Adrenal gland (tissue), 5 donors: ENCODE results near the gene CHRNG.

Source experiments
- POLR2A ChIP-seq, 2 donors: fragments of 450-650 bp; IDR thresholded peaks; one replicate each; pipeline ENCODE4 v1.6.1; 2017; ENCODE audit warnings: antibody characterized with exemption in 2 of 2, mild to moderate bottlenecking in 2 of 2, moderate library complexity in 1 of 2
- TF ChIP-seq, protein P1 (sequence below), 6 experiments: fragments of 450-650 bp in 4 of 6; fragments of 200-600 bp in 2 of 6; sonication (generic) in 1 of 6; IDR thresholded peaks; 1 replicate in 5 of 6; 2 replicates in 1 of 6; pipeline versions ENCODE4 v1.5.1 to v1.8.0; 2016 to 2021; ENCODE audit warnings: antibody characterized with exemption in 6 of 6, mild to moderate bottlenecking in 2 of 6, moderate library complexity in 1 of 6
- donor health status: DM: no; HTN: no; CAD: no.

DNA sequence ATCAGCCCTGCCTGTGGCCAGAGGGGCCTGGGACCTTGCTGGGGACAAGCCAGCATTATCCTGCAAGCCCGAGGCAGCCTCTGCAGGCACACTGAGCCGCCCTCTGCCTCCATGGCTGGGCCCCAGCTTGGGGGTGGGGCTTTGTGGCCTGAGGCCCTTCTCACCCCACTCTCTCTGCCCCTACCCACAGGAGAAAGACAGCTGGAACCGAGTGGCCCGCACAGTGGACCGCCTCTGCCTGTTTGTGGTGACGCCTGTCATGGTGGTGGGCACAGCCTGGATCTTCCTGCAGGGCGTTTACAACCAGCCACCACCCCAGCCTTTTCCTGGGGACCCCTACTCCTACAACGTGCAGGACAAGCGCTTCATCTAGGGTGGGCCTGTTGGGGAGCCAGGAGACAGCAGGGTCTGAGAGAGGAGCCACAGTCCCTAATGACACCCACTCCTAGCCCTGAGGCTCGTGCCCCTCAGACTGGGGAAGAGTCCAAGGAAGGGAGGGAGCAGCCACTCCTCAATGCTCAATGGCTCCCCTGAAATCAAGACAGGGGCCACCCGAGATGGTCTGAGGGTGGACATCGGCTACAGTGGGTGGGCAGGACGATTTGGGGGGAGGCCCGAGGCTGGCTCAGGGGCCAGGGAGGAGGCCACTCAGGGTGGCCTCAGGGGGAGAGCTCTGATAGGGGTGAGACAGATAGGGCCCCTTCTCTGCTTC lies 4.4 kb upstream of the CHRNG start:
- TF ChIP-seq, protein P1, sequence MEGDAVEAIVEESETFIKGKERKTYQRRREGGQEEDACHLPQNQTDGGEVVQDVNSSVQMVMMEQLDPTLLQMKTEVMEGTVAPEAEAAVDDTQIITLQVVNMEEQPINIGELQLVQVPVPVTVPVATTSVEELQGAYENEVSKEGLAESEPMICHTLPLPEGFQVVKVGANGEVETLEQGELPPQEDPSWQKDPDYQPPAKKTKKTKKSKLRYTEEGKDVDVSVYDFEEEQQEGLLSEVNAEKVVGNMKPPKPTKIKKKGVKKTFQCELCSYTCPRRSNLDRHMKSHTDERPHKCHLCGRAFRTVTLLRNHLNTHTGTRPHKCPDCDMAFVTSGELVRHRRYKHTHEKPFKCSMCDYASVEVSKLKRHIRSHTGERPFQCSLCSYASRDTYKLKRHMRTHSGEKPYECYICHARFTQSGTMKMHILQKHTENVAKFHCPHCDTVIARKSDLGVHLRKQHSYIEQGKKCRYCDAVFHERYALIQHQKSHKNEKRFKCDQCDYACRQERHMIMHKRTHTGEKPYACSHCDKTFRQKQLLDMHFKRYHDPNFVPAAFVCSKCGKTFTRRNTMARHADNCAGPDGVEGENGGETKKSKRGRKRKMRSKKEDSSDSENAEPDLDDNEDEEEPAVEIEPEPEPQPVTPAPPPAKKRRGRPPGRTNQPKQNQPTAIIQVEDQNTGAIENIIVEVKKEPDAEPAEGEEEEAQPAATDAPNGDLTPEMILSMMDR (IDR thresholded peaks at IDR 0.05): no peak
- TF ChIP-seq POLR2A (IDR thresholded peaks at IDR 0.05): no peak
